IPS-20b (cell line): ENCODE data around the gene EGFL6.
"Not testable (repeated sequence)": the region's sequence is repeated elsewhere in the genome, so short reads cannot be mapped to it uniquely, and the experiment has no call there.

Source experiments
- H3K27ac ChIP-seq: one replicate; pipeline ENCODE4 v1.5.1; 2013; ENCODE audit warnings: low read length
- H3K27me3 ChIP-seq: 2 replicates; pipeline ENCODE4 v1.6.1; 2013; ENCODE audit warnings: mild to moderate bottlenecking, low read length, inconsistent platforms; ENCODE audit not compliant: insufficient read depth
- H3K36me3 ChIP-seq: 2 replicates; pipeline ENCODE4 v1.6.1; 2013; ENCODE audit warnings: low read depth, mild to moderate bottlenecking, inconsistent platforms, low read length, moderate library complexity; ENCODE audit not compliant: insufficient read depth
- H3K4me1 ChIP-seq: 2 replicates; pipeline ENCODE4 v1.6.1; 2013; ENCODE audit warnings: mild to moderate bottlenecking, control low read depth, inconsistent platforms, low read length, moderate library complexity; ENCODE audit not compliant: insufficient read depth
- H3K4me3 ChIP-seq: 2 replicates; pipeline ENCODE4 v1.5.1; 2013; ENCODE audit warnings: mild to moderate bottlenecking, low read length, inconsistent platforms
- H3K9ac ChIP-seq: 2 replicates; pipeline ENCODE4 v1.6.1; 2013; ENCODE audit warnings: low read depth, mild to moderate bottlenecking, inconsistent platforms, low read length, moderate library complexity
- H3K9me3 ChIP-seq: 2 replicates; pipeline ENCODE4 v1.6.1; 2013; ENCODE audit warnings: mild to moderate bottlenecking, low read depth, low read length, inconsistent platforms; ENCODE audit not compliant: insufficient read depth

EGFL6 gene

GRCh38 chrX:13638826-13639225 lies 69.4 kb downstream of the EGFL6 start:
- no peaks in the 10 kb centered on the region for H3K4me1 ChIP-seq
- H3K27me3 ChIP-seq: no peaks in the 10 kb centered on the region
- peaks cover 5% of the 10 kb centered on the region; the same call in 1 of the 2 replicates for H3K9me3 ChIP-seq
- no peaks in the 10 kb centered on the region for H3K36me3 ChIP-seq
- no peak overlapping the region for H3K9ac ChIP-seq
- H3K27ac ChIP-seq: no peak overlapping the region
- H3K4me3 ChIP-seq: no peak overlapping the region

DNA sequence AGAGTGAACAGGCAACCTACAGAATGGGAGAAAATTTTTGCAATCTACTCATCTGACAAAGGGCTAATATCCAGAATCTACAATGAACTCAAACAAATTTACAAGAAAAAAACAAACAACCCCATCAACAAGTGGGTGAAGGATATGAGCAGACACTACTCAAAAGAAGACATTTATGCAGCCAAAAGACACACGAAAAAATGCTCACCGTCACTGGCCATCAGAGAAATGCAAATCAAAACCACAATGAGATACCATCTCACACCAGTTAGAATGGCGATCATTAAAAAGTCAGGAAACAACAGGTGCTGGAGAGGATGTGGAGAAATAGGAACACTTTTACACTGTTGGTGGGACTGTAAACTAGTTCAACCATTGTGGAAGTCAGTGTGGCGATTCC lies 72.3 kb downstream of the EGFL6 start:
- H3K9me3 ChIP-seq, H3K27ac ChIP-seq: not testable (repeated sequence)

GRCh38 chrX:13645464-13646153 lies 76.2 kb downstream of the EGFL6 start:
- H3K4me1 ChIP-seq: no peaks in the 10 kb centered on the region
- H3K9ac ChIP-seq: peak overlapping the region; percentile 61; the same call in 1 of the 2 replicates
- H3K36me3 ChIP-seq: no peaks in the 10 kb centered on the region
- H3K27ac ChIP-seq: no peak overlapping the region
- H3K9me3 ChIP-seq: no peaks in the 10 kb centered on the region
- H3K27me3 ChIP-seq: no peaks in the 10 kb centered on the region
- H3K4me3 ChIP-seq: no peak overlapping the region

More for the DNA sequence above, 72.3 kb downstream of the EGFL6 start:
- H3K36me3 ChIP-seq, H3K4me1 ChIP-seq, H3K4me3 ChIP-seq, H3K9ac ChIP-seq, H3K27me3 ChIP-seq: not testable (repeated sequence)

DNA sequence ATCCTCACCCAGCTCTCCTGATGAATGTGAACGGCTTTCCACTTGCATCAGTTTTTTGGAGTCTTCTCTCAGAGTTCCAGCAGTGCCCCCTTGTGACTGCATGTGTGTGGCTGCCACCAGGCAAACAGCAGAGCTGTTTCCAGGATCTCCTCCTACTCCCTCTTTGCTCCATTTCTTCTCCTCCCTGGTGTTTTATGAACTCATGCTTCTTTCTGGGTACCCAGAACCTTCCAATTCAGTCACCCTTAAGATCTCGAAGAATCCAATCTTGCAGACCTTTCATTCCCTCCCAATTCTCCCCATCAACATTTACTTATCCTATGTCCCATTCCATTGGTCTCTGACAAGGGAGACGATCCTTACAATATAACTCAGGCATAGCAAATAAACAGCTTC lies 76.8 kb downstream of the EGFL6 start:
- Histone ChIP-seq H3K9me3 (no peaks in the 10 kb centered on the region), H3K4me3 (no peak overlapping the region), H3K27me3 (no peaks in the 10 kb centered on the region), H3K4me1 (no peaks in the 10 kb centered on the region), H3K27ac (no peak overlapping the region), H3K9ac (peak overlapping the region; percentile 61; the same call in 1 of the 2 replicates), H3K36me3 (no peaks in the 10 kb centered on the region)

GRCh38 chrX:13647709-13648212 lies 78.4 kb downstream of the EGFL6 start:
- H3K4me1 ChIP-seq: no peaks in the 10 kb centered on the region
- no peaks in the 10 kb centered on the region for H3K27me3 ChIP-seq
- no peak overlapping the region for H3K27ac ChIP-seq
- H3K9me3 ChIP-seq: no peaks in the 10 kb centered on the region
- H3K4me3 ChIP-seq: no peak overlapping the region
- H3K36me3 ChIP-seq: no peaks in the 10 kb centered on the region
- H3K9ac ChIP-seq: no peak overlapping the region

DNA sequence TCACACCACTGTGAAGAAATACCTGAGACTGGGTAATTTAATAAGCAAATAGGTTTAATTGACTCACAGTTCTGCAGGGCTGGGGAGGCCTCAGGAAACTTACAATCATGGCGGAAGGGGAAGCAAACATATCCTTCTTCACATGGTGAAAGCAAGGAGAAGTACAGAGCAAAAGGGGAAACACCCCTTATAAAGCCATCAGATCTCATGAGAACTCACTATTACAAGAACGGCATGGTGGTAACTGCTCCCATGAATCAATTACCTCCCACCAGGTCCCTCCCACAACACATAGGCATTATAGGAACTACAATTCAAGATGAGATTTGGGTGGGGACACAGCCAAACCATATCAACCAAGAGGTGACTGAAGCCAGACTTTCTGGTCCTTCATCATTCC lies 78.9 kb downstream of the EGFL6 start:
- H3K27ac ChIP-seq, H3K27me3 ChIP-seq, H3K36me3 ChIP-seq, H3K9me3 ChIP-seq, H3K9ac ChIP-seq, H3K4me3 ChIP-seq, H3K4me1 ChIP-seq: not testable (repeated sequence)

GRCh38 chrX:13649838-13650237 lies 80.4 kb downstream of the EGFL6 start:
- no peaks in the 10 kb centered on the region for H3K9me3 ChIP-seq
- no peaks in the 10 kb centered on the region for H3K36me3 ChIP-seq
- H3K4me3 ChIP-seq: no peak overlapping the region
- no peaks in the 10 kb centered on the region for H3K4me1 ChIP-seq
- no peaks in the 10 kb centered on the region for H3K27me3 ChIP-seq
- no peak overlapping the region for H3K9ac ChIP-seq
- no peak overlapping the region for H3K27ac ChIP-seq

DNA sequence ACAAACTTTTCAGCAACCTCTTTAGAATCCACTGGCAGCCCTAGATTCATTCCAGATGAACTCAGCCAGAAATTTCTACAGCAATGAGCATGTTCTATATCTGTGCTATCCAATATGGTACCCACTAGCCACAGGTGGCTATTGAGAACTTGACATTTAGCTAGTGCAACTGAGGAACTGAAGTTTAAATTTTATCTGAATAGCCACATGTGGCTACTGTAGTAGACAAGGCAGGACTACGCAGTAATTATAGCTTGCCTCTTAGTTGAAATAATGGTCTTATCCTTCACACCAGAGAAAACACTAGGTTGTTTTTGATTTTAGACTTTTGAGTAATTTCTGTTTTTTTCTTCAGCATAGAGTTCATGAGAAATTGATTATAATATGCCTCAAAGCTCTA lies 80.9 kb downstream of the EGFL6 start:
- no peaks in the 10 kb centered on the region for H3K27me3 ChIP-seq
- no peaks in the 10 kb centered on the region for H3K4me1 ChIP-seq
- H3K36me3 ChIP-seq: no peaks in the 10 kb centered on the region
- no peak overlapping the region for H3K27ac ChIP-seq
- no peaks in the 10 kb centered on the region for H3K9me3 ChIP-seq
- no peak overlapping the region for H3K4me3 ChIP-seq
- H3K9ac ChIP-seq: no peak overlapping the region

DNA sequence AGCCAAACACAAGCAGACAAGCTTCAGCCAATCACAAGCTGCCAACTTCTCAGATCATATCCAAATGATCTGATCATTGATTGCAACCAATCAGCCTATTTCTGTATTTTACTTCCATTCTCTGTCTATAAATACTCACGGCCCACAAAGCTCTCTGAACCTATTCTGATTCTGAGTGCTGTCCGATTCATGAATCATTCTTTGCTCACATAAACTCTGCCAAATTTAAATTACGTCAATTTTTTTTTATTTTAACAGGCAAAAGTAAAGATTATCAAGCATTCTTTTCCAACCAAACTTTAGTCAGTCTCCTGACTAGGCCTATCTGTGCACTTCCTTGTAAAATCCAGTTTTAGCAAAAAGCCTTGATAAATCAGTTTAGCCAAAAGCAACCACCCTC lies 81.7 kb downstream of the EGFL6 start:
- no peaks in the 10 kb centered on the region for H3K27me3 ChIP-seq
- no peaks in the 10 kb centered on the region for H3K36me3 ChIP-seq
- no peaks in the 10 kb centered on the region for H3K9me3 ChIP-seq
- no peak overlapping the region for H3K27ac ChIP-seq
- H3K4me3 ChIP-seq: no peak overlapping the region
- H3K9ac ChIP-seq: no peak overlapping the region
- no peaks in the 10 kb centered on the region for H3K4me1 ChIP-seq

GRCh38 chrX:13652287-13652793 lies 82.9 kb downstream of the EGFL6 start:
- Histone ChIP-seq H3K9me3 (no peaks in the 10 kb centered on the region), H3K4me3 (peak overlapping the region; percentile 85), H3K27ac (peak overlapping the region; percentile 62), H3K4me1 (no peaks in the 10 kb centered on the region), H3K9ac (peak overlapping the region; percentile 83; the same call in 1 of the 2 replicates), H3K27me3 (no peaks in the 10 kb centered on the region), H3K36me3 (no peaks in the 10 kb centered on the region)

DNA sequence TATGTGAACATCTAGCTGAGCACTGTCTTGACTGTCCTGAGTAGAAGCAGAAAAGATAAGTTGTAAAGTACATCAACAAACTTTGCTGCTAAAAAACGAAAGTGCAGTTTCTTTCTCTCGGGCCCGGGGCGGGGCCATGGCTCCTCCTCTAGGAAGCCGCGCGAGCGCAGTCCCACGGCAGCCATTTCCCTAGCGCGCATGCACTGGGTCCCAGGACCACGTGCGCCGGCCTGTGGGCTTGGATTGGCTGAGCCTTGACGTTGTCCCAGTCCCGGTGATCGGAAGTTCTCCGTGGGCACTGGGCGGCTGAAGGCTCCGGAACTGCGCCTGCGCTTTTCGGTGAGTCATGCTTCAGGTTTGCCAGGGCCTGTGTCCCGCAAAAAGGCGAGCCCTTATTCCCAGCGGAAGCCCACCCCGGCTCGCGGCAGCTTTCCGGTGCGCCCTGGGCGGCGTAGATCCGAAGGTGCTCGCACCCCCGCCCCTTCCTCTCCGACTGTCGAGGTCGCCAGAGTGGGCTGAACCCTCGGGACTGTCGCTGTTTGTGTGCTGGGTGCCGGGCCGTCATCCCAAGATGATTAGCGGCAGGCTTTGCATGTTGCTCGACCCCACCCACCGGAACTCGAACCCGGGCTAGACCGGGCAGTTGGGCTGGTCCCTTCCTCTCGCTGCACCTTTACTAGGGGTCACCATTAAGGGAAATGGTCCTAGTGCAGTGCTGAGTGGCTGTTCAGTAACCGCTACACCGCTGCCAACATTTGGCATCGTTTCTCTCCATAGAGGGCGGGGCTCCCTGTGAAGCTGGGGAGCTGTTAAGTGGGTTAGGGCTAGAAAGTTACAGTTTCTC lies 83.7 kb downstream of the EGFL6 start, which contains the start of gene TCEANC:
TSS of gene TCEANC (plus strand) at position 292 of the 844 bp plus-strand sequence. CDS start 9,368 bp downstream, outside the sequence.
- peak within 1 kb of the TSS; percentile 85 for H3K4me3 ChIP-seq
- peak within 1 kb of the TSS; percentile 83; the same call in 1 of the 2 replicates for H3K9ac ChIP-seq
- no peaks in the 10 kb centered on the region for H3K9me3 ChIP-seq
- peak within 1 kb of the TSS; percentile 62 for H3K27ac ChIP-seq
- no peaks in the 10 kb centered on the region for H3K4me1 ChIP-seq
- no peaks in the 10 kb centered on the region for H3K36me3 ChIP-seq
- no peaks in the 10 kb centered on the region for H3K27me3 ChIP-seq
